H1 (cell line): ENCODE results near the gene SLC6A18. TPM values are rescaled to one million over a fixed set of nuclear protein-coding genes. Genes with fewer than 3 reads are reported as not detected.

Experiments used
- CTCF ChIA-PET: fragments of 300-600 bp; sonication (Branson Sonifier 250); formaldehyde crosslinking; loops from one replicate; lab custom pipeline; 2021; ENCODE audit not compliant: partially characterized antibody; lab: Charles Lee
- POLR2A ChIA-PET: fragments of 300-600 bp; sonication (Branson Sonifier 250); formaldehyde crosslinking; loops from one replicate; lab custom pipeline; 2021; ENCODE audit warnings: inconsistent platforms; ENCODE audit not compliant: partially characterized antibody; lab: Charles Lee
- DNase-seq, 2 experiments: peaks; one replicate each; pipeline versions ENCODE4 v3.0.0 to v3.0.0-alpha.2; 2010 to 2022; ENCODE audit warnings: low spot score in 2 of 2, low read depth in 1 of 2, mixed read lengths in 1 of 2
- FAIRE-seq: peaks from 2 replicates; lab custom pipeline; 2011; peaks lifted over from hg19 to GRCh38; lab: Jason Lieb, UNC
- H2AFZ ChIP-seq: 2 replicates; pipeline ENCODE4 v1.8.1; 2012; ENCODE audit warnings: low read length, inconsistent platforms
- H2AK5ac ChIP-seq: 2 replicates; pipeline ENCODE4 v1.6.1; 2013; ENCODE audit warnings: low read depth, low read length
- H2BK120ac ChIP-seq: replicated peaks from 2 replicates; pipeline ENCODE3; 2013; ENCODE audit warnings: low read depth, low read length, inconsistent platforms
- H2BK12ac ChIP-seq: 2 replicates; pipeline ENCODE4 v1.6.1; 2013; ENCODE audit warnings: low read depth, low read length
- H2BK15ac ChIP-seq: 2 replicates; pipeline ENCODE4 v1.6.1; 2013; ENCODE audit warnings: low read length
- H2BK20ac ChIP-seq: 2 replicates; pipeline ENCODE4 v1.6.1; 2013; ENCODE audit warnings: low read length
- H2BK5ac ChIP-seq: 2 replicates; pipeline ENCODE4 v1.6.1; 2013; ENCODE audit warnings: low read depth, low read length
- H3K14ac ChIP-seq: 2 replicates; pipeline ENCODE4 v1.6.1; 2013; ENCODE audit warnings: inconsistent platforms; ENCODE audit not compliant: insufficient read length
- H3K18ac ChIP-seq: 2 replicates; pipeline ENCODE4 v1.6.1; 2013; ENCODE audit warnings: low read length; ENCODE audit errors: extremely low read depth
- H3K23ac ChIP-seq: 2 replicates; pipeline ENCODE4 v1.6.1; 2013; ENCODE audit warnings: inconsistent platforms; ENCODE audit not compliant: insufficient read length
- H3K23me2 ChIP-seq: 2 replicates; pipeline ENCODE4 v1.6.1; 2013; ENCODE audit warnings: low read depth, low read length
- H3K27ac ChIP-seq: 2 replicates; pipeline ENCODE4 v1.6.1; 2011; ENCODE audit warnings: low read depth, low read length, inconsistent platforms
- H3K27me3 ChIP-seq, 4 experiments: replicated peaks in 1 of 4; 1 replicate in 1 of 4; 2 replicates in 3 of 4; pipeline versions ENCODE4 v1.6.1 to v1.8.1; 2011 to 2013; ENCODE audit warnings: low read length in 3 of 4, mild to moderate bottlenecking in 3 of 4, inconsistent platforms in 2 of 4, mixed read lengths in 2 of 4, moderate library complexity in 1 of 4; ENCODE audit not compliant: control insufficient read depth in 3 of 4, insufficient read depth in 3 of 4; ENCODE audit errors: extremely low read depth in 1 of 4
- H3K36me3 ChIP-seq, 4 experiments: 2 replicates each; pipeline versions ENCODE4 v1.6.1 to v1.8.1; 2011 to 2013; ENCODE audit warnings: mild to moderate bottlenecking in 4 of 4, low read length in 3 of 4, moderate library complexity in 2 of 4, control low read depth in 1 of 4, inconsistent platforms in 1 of 4; ENCODE audit not compliant: insufficient read depth in 4 of 4, control insufficient read depth in 2 of 4
- H3K4ac ChIP-seq: replicated peaks from 2 replicates; pipeline ENCODE3; 2013; ENCODE audit warnings: low read length, low read depth, mixed read lengths, inconsistent platforms; ENCODE audit not compliant: insufficient read length
- H3K4me1 ChIP-seq, 4 experiments: replicated peaks in 1 of 4; 1 replicate in 1 of 4; 2 replicates in 3 of 4; pipeline versions ENCODE4 v1.6.1 to v1.8.1; 2011 to 2013; ENCODE audit warnings: low read length in 3 of 4, inconsistent platforms in 2 of 4, mixed read lengths in 1 of 4; ENCODE audit not compliant: insufficient read depth in 4 of 4, control insufficient read depth in 3 of 4
- H3K4me2 ChIP-seq, 2 experiments: 2 replicates each; pipeline versions ENCODE4 v1.6.1 to v1.8.1; 2011 to 2013; ENCODE audit warnings: low read depth in 2 of 2, low read length in 2 of 2, control low read depth in 1 of 2, inconsistent platforms in 1 of 2, mild to moderate bottlenecking in 1 of 2; ENCODE audit not compliant: insufficient read depth in 1 of 2
- H3K4me3 ChIP-seq, 4 experiments: fragments of 200-600, 300-600 bp in 1 of 4; sonication (generic), shearing (Covaris generic), sonication (Bioruptor Twin) in 1 of 4; 2 replicates each; pipeline versions ENCODE4 v1.5.1 to v1.8.1; 2011 to 2016; ENCODE audit warnings: low read length in 4 of 4, low read depth in 3 of 4, control low read depth in 2 of 4, inconsistent platforms in 2 of 4, mild to moderate bottlenecking in 2 of 4, mixed read lengths in 1 of 4, moderate library complexity in 1 of 4; ENCODE audit not compliant: insufficient read depth in 2 of 4; ENCODE audit errors: extremely low read depth in 1 of 4
- H3K56ac ChIP-seq: replicated peaks from 2 replicates; pipeline ENCODE3; 2013; ENCODE audit warnings: low read depth, mild to moderate bottlenecking, mixed read lengths, low read length, inconsistent platforms; ENCODE audit not compliant: insufficient read length
- H3K79me1 ChIP-seq: 2 replicates; pipeline ENCODE4 v1.6.1; 2013; ENCODE audit warnings: low read depth, low read length, control low read depth
- H3K79me2 ChIP-seq, 2 experiments: 2 replicates each; pipeline versions ENCODE4 v1.6.1 to v1.8.1; 2012 to 2013; ENCODE audit warnings: low read length in 2 of 2, mild to moderate bottlenecking in 2 of 2, inconsistent platforms in 1 of 2; ENCODE audit not compliant: insufficient read depth in 2 of 2, control insufficient read depth in 1 of 2
- H3K9ac ChIP-seq, 4 experiments: replicated peaks in 1 of 4; 1 replicate in 1 of 4; 2 replicates in 3 of 4; pipeline versions ENCODE4 v1.6.1 to v1.8.1; 2011 to 2013; ENCODE audit warnings: low read depth in 3 of 4, low read length in 3 of 4, control low read depth in 2 of 4, mild to moderate bottlenecking in 2 of 4, moderate library complexity in 2 of 4, inconsistent platforms in 1 of 4; ENCODE audit errors: extremely low read depth in 1 of 4
- H3K9me3 ChIP-seq, 2 experiments: 2 replicates each; pipeline versions ENCODE4 v1.6.1 to v1.8.1; 2012 to 2013; ENCODE audit warnings: mild to moderate bottlenecking in 2 of 2, moderate library complexity in 2 of 2, control low read depth in 1 of 2, inconsistent platforms in 1 of 2, low read depth in 1 of 2, low read length in 1 of 2, mixed read lengths in 1 of 2; ENCODE audit not compliant: insufficient read depth in 2 of 2
- H4K20me1 ChIP-seq, 2 experiments: replicated peaks in 1 of 2; 2 replicates each; pipeline versions ENCODE3 to v1.8.1; 2011 to 2013; ENCODE audit warnings: inconsistent platforms in 2 of 2, low read length in 2 of 2, mild to moderate bottlenecking in 1 of 2; ENCODE audit not compliant: insufficient read depth in 2 of 2, control insufficient read depth in 1 of 2
- H4K5ac ChIP-seq: 2 replicates; pipeline ENCODE4 v1.6.1; 2013; ENCODE audit warnings: low read length, low read depth, mixed read lengths, inconsistent platforms; ENCODE audit not compliant: insufficient read length
- H4K8ac ChIP-seq: 2 replicates; pipeline ENCODE4 v1.8.0; 2013; ENCODE audit warnings: mild to moderate bottlenecking, moderate library complexity, low read length, inconsistent platforms; ENCODE audit not compliant: insufficient read depth; ENCODE audit errors: extremely low read depth
- H4K91ac ChIP-seq: replicated peaks from 2 replicates; pipeline ENCODE3; 2013; ENCODE audit warnings: low read length, mixed read lengths, inconsistent platforms; ENCODE audit not compliant: insufficient read length
- HDAC2 ChIP-seq, 2 experiments: fragments of 300-600 bp in 1 of 2; sonication (generic) in 1 of 2; IDR thresholded peaks; 2 replicates each; pipeline ENCODE4 v1.6.1; 2011 to 2012; ENCODE audit warnings: low read depth in 2 of 2, low read length in 2 of 2, mild to moderate bottlenecking in 2 of 2, moderate library complexity in 2 of 2, borderline replicate concordance in 1 of 2, inconsistent platforms in 1 of 2
- WGBS, 2 experiments: shearing (Covaris generic) in 1 of 2; methylation state at CpG; one replicate each; pipeline versions ENCODE4 v1.1.6 to v1.1.7; 2013 to 2015; ENCODE audit warnings: low lambda C conversion rate in 2 of 2, mixed read lengths in 2 of 2, inconsistent platforms in 1 of 2, low coverage in 1 of 2, missing lambda C conversion rate in 1 of 2; ENCODE audit not compliant: insufficient replicate concordance in 2 of 2, insufficient coverage in 1 of 2, insufficient read length in 1 of 2; ENCODE audit errors: extremely low coverage in 1 of 2, missing lambda C conversion rate in 1 of 2; 5-methylcytosine and 5-hydroxymethylcytosine counted together
- polyA plus RNA-seq, 7 experiments: library from polyadenylated mRNA; depleted of rRNA in 3 of 7; stranded (reverse) in 5 of 7; unstranded in 2 of 7; fragments of >200 nt in 5 of 7; fragments of 200-250 nt in 2 of 7; gene quantifications; 1 replicate in 5 of 7; 2 replicates in 1 of 7; 4 replicates in 1 of 7; pipeline versions ENCODE4 v1.2.1 to v1.2.3, GENCODE V29; 2011 to 2013; ENCODE audit warnings: missing spikeins in 2 of 7, mixed read lengths in 2 of 7
- total RNA-seq: library from RNA; stranded (reverse); fragmentation: NEBNext Ultra II Directional; extraction: Animal tissue kit (Norgen Biotek cat#: 25700); gene quantifications from 2 replicates; pipeline ENCODE4 v1.2.1, GENCODE V29; 2021

The SLC6A18 gene
- total and polyA plus RNA-seq, 2 of the 8 experiments (the other 6 are each of a cell fraction or from before 2014, with no cell fraction given), result not detected

- Histone ChIP-seq H3K14ac (no peak overlapping the region), H3K79me2 (no peaks in the 10 kb centered on the region), H4K8ac (no peak overlapping the region), H3K36me3 (no peaks in the 10 kb centered on the region), H3K23ac (no peak overlapping the region), H4K5ac (no peak overlapping the region), H3K18ac (no peak overlapping the region), H3K56ac (no peak overlapping the region), H2BK12ac (no peak overlapping the region; the same call in 1 of the 2 replicates), H4K91ac (no peak overlapping the region), H3K9ac (no peak overlapping the region), H3K27ac (no peak overlapping the region), H3K9me3 (peaks cover 0 to 2% of the 10 kb centered on the region in 2 experiments; a peak in 1 of 4 replicates), H3K79me1 (no peaks in the 10 kb centered on the region), H2AK5ac (no peak overlapping the region), H2BK20ac (no peak overlapping the region), H2BK15ac (no peak overlapping the region), H2BK5ac (no peak overlapping the region), H2BK120ac (no peak overlapping the region), H4K20me1 (peaks cover 0 to 2% of the 10 kb centered on the region in 2 experiments), H3K4me3 (no peak overlapping the region), H3K4ac (no peak overlapping the region), H3K23me2 (peaks cover under 1% of the 10 kb centered on the region; the same call in 1 of the 2 replicates), H3K4me2 (no peak overlapping the region), H2AFZ (no peak overlapping the region), H3K4me1 (peaks cover 0 to 2% (median 0%) of the 10 kb centered on the region in 4 experiments; a peak in 2 of 7 replicates), H3K27me3 (no peaks in the 10 kb centered on the region; a peak in 1 of 7 replicates)
- POLR2A ChIA-PET, result no interaction called here
- DNase-seq (no peak), FAIRE-seq (no peak)
- TF ChIP-seq HDAC2 (IDR thresholded peaks at IDR 0.05; ENCODE audit: borderline replicate concordance in 1 of 2, low read depth in 2 of 2, low read length in 2 of 2), result no peak
- CTCF ChIA-PET, result interaction anchor here (1.3 to 2.1 kb wide), 4 partner anchors 10 to 43 kb away, joined by 4 to 7 read pairs (median 5); no protein-coding TSS in a partner anchor
- 96% methylated on average over 18 of the region's 18 CpGs; no CpG with 5 or more reads in 1 of the 2 experiments for WGBS, 2 experiments
Observed at GRCh38 chr5:1216918-1217295, 8.3 kb upstream of the SLC6A18 start.
